ENCODE results near the gene LCE6A. TPM values are rescaled to one million over a fixed set of nuclear protein-coding genes. Genes with fewer than 3 reads are reported as not detected.

The LCE6A gene
- polyA plus RNA-seq, 3 donors = not detected

DNA sequence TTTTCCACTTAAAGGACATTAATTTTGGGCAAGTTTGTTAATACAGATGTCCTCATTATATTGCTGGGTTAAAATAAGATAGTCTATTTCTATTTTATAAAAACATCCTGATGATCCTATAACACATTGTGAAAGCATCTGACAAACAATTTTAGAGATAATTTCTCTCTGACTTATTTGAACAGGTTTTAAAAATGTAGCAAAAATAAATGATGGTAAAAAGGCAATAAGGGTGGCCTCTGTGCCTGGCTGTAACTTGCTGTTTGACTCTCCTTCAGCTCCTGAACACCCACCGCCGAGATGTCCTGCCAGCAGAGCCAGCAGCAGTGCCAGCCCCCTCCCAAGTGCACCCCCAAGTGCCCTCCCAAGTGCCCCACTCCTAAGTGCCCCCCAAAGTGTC, 15.5 kb upstream of the LCE6A start, which contains the start of gene LCE1A:
Gene LCE1A, plus strand, starts transcription at position 301 of the 400 bp plus-strand sequence. Its CDS starts 0 bp downstream, at position 301.
- no peak for DNase-seq
- TF ChIP-seq, protein P1, sequence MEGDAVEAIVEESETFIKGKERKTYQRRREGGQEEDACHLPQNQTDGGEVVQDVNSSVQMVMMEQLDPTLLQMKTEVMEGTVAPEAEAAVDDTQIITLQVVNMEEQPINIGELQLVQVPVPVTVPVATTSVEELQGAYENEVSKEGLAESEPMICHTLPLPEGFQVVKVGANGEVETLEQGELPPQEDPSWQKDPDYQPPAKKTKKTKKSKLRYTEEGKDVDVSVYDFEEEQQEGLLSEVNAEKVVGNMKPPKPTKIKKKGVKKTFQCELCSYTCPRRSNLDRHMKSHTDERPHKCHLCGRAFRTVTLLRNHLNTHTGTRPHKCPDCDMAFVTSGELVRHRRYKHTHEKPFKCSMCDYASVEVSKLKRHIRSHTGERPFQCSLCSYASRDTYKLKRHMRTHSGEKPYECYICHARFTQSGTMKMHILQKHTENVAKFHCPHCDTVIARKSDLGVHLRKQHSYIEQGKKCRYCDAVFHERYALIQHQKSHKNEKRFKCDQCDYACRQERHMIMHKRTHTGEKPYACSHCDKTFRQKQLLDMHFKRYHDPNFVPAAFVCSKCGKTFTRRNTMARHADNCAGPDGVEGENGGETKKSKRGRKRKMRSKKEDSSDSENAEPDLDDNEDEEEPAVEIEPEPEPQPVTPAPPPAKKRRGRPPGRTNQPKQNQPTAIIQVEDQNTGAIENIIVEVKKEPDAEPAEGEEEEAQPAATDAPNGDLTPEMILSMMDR (IDR thresholded peaks at IDR 0.05) = no peak
- Histone ChIP-seq H2AFZ (ENCODE audit: insufficient read depth, low read depth, low read length, poor library complexity, severe bottlenecking) (no peak within 1 kb of the TSS), H4K20me1 (ENCODE audit: insufficient read depth, low read length) (no peaks in the 10 kb centered on the region), H3K27me3 (ENCODE audit: control insufficient read depth in 2 of 2, insufficient read depth in 2 of 2, low read length in 2 of 2) (no peaks in the 10 kb centered on the region), H3K27ac (ENCODE audit: low read depth in 1 of 2, low read length in 2 of 2) (no peak within 1 kb of the TSS), H3K4me3 (replicated peaks in 1 of 3; ENCODE audit: low read depth in 2 of 3, low read length in 3 of 3) (no peak within 1 kb of the TSS), H3K9ac (ENCODE audit: insufficient read depth, low read length, poor library complexity, severe bottlenecking) (no peak within 1 kb of the TSS), H3K79me2 (ENCODE audit: insufficient read depth, low read length) (no peaks in the 10 kb centered on the region), H3K4me2 (replicated peaks; ENCODE audit: extremely low read depth, low read length, poor library complexity, severe bottlenecking) (no peak within 1 kb of the TSS), H3K4me1 (ENCODE audit: control insufficient read depth in 1 of 2, insufficient read depth in 2 of 2, low read length in 2 of 2) (no peaks in the 10 kb centered on the region), H3K9me3 (replicated peaks in 1 of 2; ENCODE audit: control insufficient read depth in 1 of 2, insufficient read depth in 1 of 2, low read length in 2 of 2) (no peaks in the 10 kb centered on the region), H3K36me3 (replicated peaks in 1 of 2; ENCODE audit: control insufficient read depth in 1 of 2, insufficient read depth in 2 of 2, low read length in 2 of 2) (no peaks in the 10 kb centered on the region)
- intact Hi-C loops (cut with micrococcal nuclease) = no loop called here
- peak within 1 kb of the TSS; percentile 21 to 39 for H3K4me3 Mint-ChIP-seq
- peaks cover 5 to 11% (median 6%) of the 10 kb centered on the region in 3 donors for H3K27me3 Mint-ChIP-seq (ENCODE audit: low read depth in 3 of 3)
- WGBS (ENCODE audit: insufficient coverage) = 83% methylated on average over 2 of the region's 2 CpGs
- no peak within 1 kb of the TSS for H3K27ac Mint-ChIP-seq
- no peaks in the 10 kb centered on the region for H3K4me1 Mint-ChIP-seq
- no peaks in the 10 kb centered on the region for H3K36me3 Mint-ChIP-seq
- peaks cover 0 to 10% (median 5%) of the 10 kb centered on the region in 7 donors for H3K9me3 Mint-ChIP-seq

DNA sequence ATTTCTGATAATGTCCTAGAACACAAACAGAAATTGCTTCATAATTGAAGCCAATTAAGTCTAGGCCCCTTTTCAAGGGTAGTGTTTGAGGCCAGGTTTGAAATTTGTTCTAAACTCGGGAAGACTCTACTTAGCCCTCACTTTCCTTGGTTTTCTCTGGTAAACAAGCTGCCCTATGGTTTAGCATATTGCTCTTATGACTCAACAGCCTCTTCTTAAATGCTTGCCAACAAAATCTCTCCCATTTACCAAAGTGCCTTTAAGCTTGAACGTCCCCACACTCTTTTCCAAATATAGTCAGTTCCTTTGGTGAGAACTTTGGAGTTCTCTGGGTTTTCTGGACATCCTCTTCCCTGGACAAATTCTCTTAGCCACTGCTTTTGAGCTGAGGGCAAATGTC, 5.8 kb upstream of the LCE6A start:
- Mint-ChIP-seq H3K27ac (no peak overlapping the region), H3K36me3 (no peaks in the 10 kb centered on the region), H3K4me3 (no peak overlapping the region), H3K9me3 (peaks cover 0 to 23% (median 6%) of the 10 kb centered on the region in 7 donors), H3K27me3 (ENCODE audit: low read depth in 3 of 3) (peaks cover 2 to 10% (median 4%) of the 10 kb centered on the region in 3 donors), H3K4me1 (no peaks in the 10 kb centered on the region)
- Histone ChIP-seq H3K9me3 (replicated peaks in 1 of 2; ENCODE audit: control insufficient read depth in 1 of 2, insufficient read depth in 1 of 2, low read length in 2 of 2) (no peaks in the 10 kb centered on the region), H3K4me1 (ENCODE audit: control insufficient read depth in 1 of 2, insufficient read depth in 2 of 2, low read length in 2 of 2) (no peaks in the 10 kb centered on the region), H3K36me3 (replicated peaks in 1 of 2; ENCODE audit: control insufficient read depth in 1 of 2, insufficient read depth in 2 of 2, low read length in 2 of 2) (no peaks in the 10 kb centered on the region), H3K79me2 (ENCODE audit: insufficient read depth, low read length) (no peaks in the 10 kb centered on the region), H3K4me3 (replicated peaks in 1 of 3; ENCODE audit: low read depth in 2 of 3, low read length in 3 of 3) (no peak overlapping the region), H3K9ac (ENCODE audit: insufficient read depth, low read length, poor library complexity, severe bottlenecking) (no peak overlapping the region), H3K27me3 (ENCODE audit: control insufficient read depth in 2 of 2, insufficient read depth in 2 of 2, low read length in 2 of 2) (no peaks in the 10 kb centered on the region), H3K4me2 (replicated peaks; ENCODE audit: extremely low read depth, low read length, poor library complexity, severe bottlenecking) (no peak overlapping the region), H2AFZ (ENCODE audit: insufficient read depth, low read depth, low read length, poor library complexity, severe bottlenecking) (no peak overlapping the region), H3K27ac (ENCODE audit: low read depth in 1 of 2, low read length in 2 of 2) (no peak overlapping the region), H4K20me1 (ENCODE audit: insufficient read depth, low read length) (no peaks in the 10 kb centered on the region)
- WGBS (ENCODE audit: insufficient coverage) = 50% methylated on average over 1 of the region's 2 CpGs
- TF ChIP-seq, protein P1 (IDR thresholded peaks at IDR 0.05) = no peak
- intact Hi-C loops (cut with micrococcal nuclease) = no loop called here
- DNase-seq = no peak
